WTC11 (cell line): ENCODE data around the gene CELF4. TPM values are rescaled to one million over a fixed set of nuclear protein-coding genes. Genes with fewer than 3 reads are reported as not detected.

Source experiments
- ATAC-seq: fragments of 200-7000 bp; cut with Tn5 transposase; 2 replicates; pipeline ENCODE4 v1.10.0; 2021; ENCODE audit warnings: mild to moderate bottlenecking, moderate library complexity
- CTCF ChIA-PET: fragments of 300-600 bp; sonication (Branson Sonifier 250); formaldehyde crosslinking; loops from one replicate; lab custom pipeline; 2021; ENCODE audit warnings: antibody characterized with exemption; lab: Charles Lee
- POLR2A ChIA-PET: fragments of 350-600 bp; sonication (Branson Sonifier 250); formaldehyde crosslinking; loops from one replicate; lab custom pipeline; 2021; ENCODE audit warnings: antibody characterized with exemption; lab: Charles Lee
- DNase-seq: peaks from one replicate; pipeline ENCODE4 v3.0.0; 2021; ENCODE audit warnings: low spot score
- H3K27ac Mint-ChIP-seq: 2 replicates; pipeline ENCODE4 v1.8.0; 2021; ENCODE audit warnings: mixed read lengths
- H3K27me3 Mint-ChIP-seq: 2 replicates; pipeline ENCODE4 v1.8.0; 2021; ENCODE audit warnings: low read depth, mild to moderate bottlenecking, moderate library complexity, mixed read lengths
- H3K36me3 Mint-ChIP-seq: 2 replicates; pipeline ENCODE4 v1.8.0; 2021; ENCODE audit warnings: mixed read lengths
- H3K4me1 Mint-ChIP-seq: 2 replicates; pipeline ENCODE4 v1.8.0; 2022; ENCODE audit warnings: mixed read lengths
- H3K4me3 Mint-ChIP-seq: 2 replicates; pipeline ENCODE4 v1.8.0; 2021; ENCODE audit warnings: mild to moderate bottlenecking, moderate library complexity, mixed read lengths
- H3K9me3 Mint-ChIP-seq: 2 replicates; pipeline ENCODE4 v1.8.0; 2021; ENCODE audit warnings: mixed read lengths
- ATF1 ChIP-seq: sonication (generic); formaldehyde crosslinking; IDR thresholded peaks from 2 replicates; pipeline ENCODE4 v1.8.1; 2023; ENCODE audit warnings: mild to moderate bottlenecking, moderate library complexity, missing genetic modification reagents
- FOXK1 ChIP-seq: sonication (generic); formaldehyde crosslinking; IDR thresholded peaks from 2 replicates; pipeline ENCODE4 v1.8.0; 2022; ENCODE audit warnings: mild to moderate bottlenecking, moderate library complexity, missing genetic modification reagents
- HMGA2 ChIP-seq: fragments of 250-450 bp; sonication (Bioruptor Pico); IDR thresholded peaks from 2 replicates; pipeline ENCODE4 v1.4.0; 2021; ENCODE audit warnings: mild to moderate bottlenecking, moderate library complexity
- IRF2 ChIP-seq: sonication (generic); formaldehyde crosslinking; IDR thresholded peaks from 2 replicates; pipeline ENCODE4 v1.8.0; 2022; ENCODE audit warnings: low read depth, missing genetic modification reagents, borderline replicate concordance
- JUN ChIP-seq: sonication (generic); formaldehyde crosslinking; IDR thresholded peaks from 2 replicates; pipeline ENCODE4 v1.8.0; 2023; ENCODE audit warnings: mild to moderate bottlenecking, missing genetic modification reagents
- MYBL2 ChIP-seq: sonication (generic); formaldehyde crosslinking; IDR thresholded peaks from 2 replicates; pipeline ENCODE4 v1.8.1; 2023; ENCODE audit warnings: mild to moderate bottlenecking, moderate library complexity, missing genetic modification reagents
- NR3C1 ChIP-seq: sonication (generic); formaldehyde crosslinking; conservative IDR thresholded peaks from 2 replicates; pipeline ENCODE4 v1.8.1; 2023; ENCODE audit warnings: low read depth, mild to moderate bottlenecking, missing genetic modification reagents
- PRDM15 ChIP-seq: sonication (generic); formaldehyde crosslinking; IDR thresholded peaks from 2 replicates; pipeline ENCODE4 v1.8.0; 2022; ENCODE audit warnings: missing genetic modification reagents
- PREB ChIP-seq: sonication (generic); formaldehyde crosslinking; IDR thresholded peaks from 2 replicates; pipeline ENCODE4 v1.8.1; 2022; ENCODE audit warnings: mild to moderate bottlenecking, missing genetic modification reagents, moderate library complexity, borderline replicate concordance
- RORB ChIP-seq: fragments of 250-450 bp; sonication (Bioruptor Pico); IDR thresholded peaks from 2 replicates; pipeline ENCODE4 v1.9.0; 2021; ENCODE audit warnings: mild to moderate bottlenecking
- SP1 ChIP-seq: sonication (generic); formaldehyde crosslinking; conservative IDR thresholded peaks from 2 replicates; pipeline ENCODE4 v1.8.1; 2022; ENCODE audit warnings: missing genetic modification reagents
- TEAD1 ChIP-seq: sonication (generic); formaldehyde crosslinking; IDR thresholded peaks from 2 replicates; pipeline ENCODE4 v1.8.0; 2022; ENCODE audit warnings: mild to moderate bottlenecking, missing genetic modification reagents
- ZNF121 ChIP-seq: sonication (generic); formaldehyde crosslinking; IDR thresholded peaks from 2 replicates; pipeline ENCODE4 v1.8.0; 2023; ENCODE audit warnings: missing genetic modification reagents
- ZNF138 ChIP-seq: sonication (generic); formaldehyde crosslinking; conservative IDR thresholded peaks from 2 replicates; pipeline ENCODE4 v1.8.1; 2022; ENCODE audit warnings: mild to moderate bottlenecking, moderate library complexity, missing genetic modification reagents
- ZNF423 ChIP-seq: fragments of 250-450 bp; sonication (Bioruptor Pico); IDR thresholded peaks from 2 replicates; pipeline ENCODE4 v2.1.2; 2022; ENCODE audit warnings: mild to moderate bottlenecking, moderate library complexity
- ZNF512 ChIP-seq: sonication (generic); formaldehyde crosslinking; IDR thresholded peaks from 2 replicates; pipeline ENCODE4 v1.8.1; 2022; ENCODE audit warnings: missing genetic modification reagents, borderline replicate concordance
- ZNF532 ChIP-seq: fragments of 250-450 bp; sonication (Bioruptor Pico); IDR thresholded peaks from 2 replicates; pipeline ENCODE4 v1.9.0; 2021; ENCODE audit warnings: mild to moderate bottlenecking, borderline replicate concordance
- total RNA-seq: library from RNA; stranded (reverse); gene quantifications from 3 replicates; pipeline ENCODE4 v1.2.3, GENCODE V29; 2021

Gene CELF4
- total RNA-seq, 1 experiment from 2014 or later = 2.9 TPM

- Mint-ChIP-seq H3K4me3 (no peak overlapping the region), H3K9me3 (no peaks in the 10 kb centered on the region), H3K27ac (no peak overlapping the region), H3K36me3 (no peaks in the 10 kb centered on the region), H3K27me3 (peaks cover 69% of the 10 kb centered on the region), H3K4me1 (peaks cover 38% of the 10 kb centered on the region)
- POLR2A ChIA-PET = no interaction called here
- CTCF ChIA-PET = interaction anchor here (0.9 to 2.2 kb wide), 4 partner anchors 17 to 208 kb away, joined by 3 to 13 read pairs (median 4); no protein-coding TSS in a partner anchor
- ATAC-seq (peak; percentile 78), DNase-seq (peak; percentile 43)
- no peak for TF ChIP-seq TEAD1 (CRISPR knock-in tag)
- peak; percentile 35; the same call in 1 of the 2 replicates for TF ChIP-seq PRDM15 (CRISPR knock-in tag)
Observed at GRCh38 chr18:37570336-37570930, 4.8 kb upstream of the CELF4 start.

- ATAC-seq (no peak), DNase-seq (no peak)
- Mint-ChIP-seq H3K4me1 (peaks cover 32% of the 10 kb centered on the region), H3K27me3 (peaks cover 82% of the 10 kb centered on the region), H3K9me3 (no peaks in the 10 kb centered on the region), H3K27ac (no peak overlapping the region), H3K36me3 (no peaks in the 10 kb centered on the region), H3K4me3 (no peak overlapping the region)
- TF ChIP-seq ZNF121 (CRISPR knock-in tag) (no peak), JUN (CRISPR knock-in tag) (no peak), RORB (CRISPR knock-in tag) (no peak), HMGA2 (no peak), PREB (no peak), NR3C1 (CRISPR knock-in tag) (no peak), SP1 (no peak), IRF2 (CRISPR knock-in tag) (no peak), ZNF138 (CRISPR knock-in tag) (no peak), FOXK1 (CRISPR knock-in tag) (no peak), MYBL2 (CRISPR knock-in tag) (no peak)
- POLR2A ChIA-PET = no interaction called here
- CTCF ChIA-PET = no interaction called here
Observed at GRCh38 chr18:37568671-37569070, 3.1 kb upstream of the CELF4 start.

- Mint-ChIP-seq H3K9me3 (no peaks in the 10 kb centered on the region), H3K27ac (no peak overlapping the region), H3K27me3 (peaks cover 89% of the 10 kb centered on the region), H3K4me3 (peak overlapping the region; percentile 77), H3K4me1 (peaks cover 32% of the 10 kb centered on the region), H3K36me3 (no peaks in the 10 kb centered on the region)
- DNase-seq = no peak
- ATAC-seq = no peak
- CTCF ChIA-PET = interaction anchor here (0.8 to 3.4 kb wide), 4 partner anchors 11 to 83 kb away, joined by 3 to 11 read pairs (median 6); no protein-coding TSS in a partner anchor
- POLR2A ChIA-PET = no interaction called here
- TF ChIP-seq ATF1 (CRISPR knock-in tag) (no peak), RORB (CRISPR knock-in tag) (no peak), ZNF512 (CRISPR knock-in tag) (no peak), ZNF423 (CRISPR knock-in tag) (no peak), ZNF532 (CRISPR knock-in tag) (no peak), TEAD1 (CRISPR knock-in tag) (no peak), PRDM15 (CRISPR knock-in tag) (no peak)
Observed at GRCh38 chr18:37567994-37568359, 2.4 kb upstream of the CELF4 start.
